ENCODE measurements around the gene PCDHB7. TPM values are rescaled to one million over a fixed set of nuclear protein-coding genes. Genes with fewer than 3 reads are reported as not detected.
"Not testable (repeated sequence)": the region's sequence is repeated elsewhere in the genome, so short reads cannot be mapped to it uniquely, and the experiment has no call there.

PCDHB7 gene
- total RNA-seq, 1 experiment from 2014 or later, result 1.3 TPM

DNA sequence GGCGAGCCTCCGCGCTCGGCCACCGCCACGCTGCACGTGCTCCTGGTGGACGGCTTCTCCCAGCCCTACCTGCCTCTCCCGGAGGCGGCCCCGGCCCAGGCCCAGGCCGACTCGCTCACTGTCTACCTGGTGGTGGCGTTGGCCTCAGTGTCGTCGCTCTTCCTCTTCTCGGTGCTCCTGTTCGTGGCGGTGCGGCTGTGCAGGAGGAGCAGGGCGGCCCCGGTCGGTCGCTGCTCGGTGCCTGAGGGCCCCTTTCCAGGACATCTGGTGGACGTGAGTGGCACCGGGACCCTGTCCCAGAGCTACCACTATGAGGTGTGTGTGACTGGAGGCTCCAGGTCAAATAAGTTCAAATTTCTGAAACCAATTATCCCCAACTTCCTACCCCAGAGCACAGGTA is 38.4 kb downstream of the PCDHB7 start:
- DNase-seq (ENCODE audit: low read depth, low spot score); H3K36me3 ChIP-seq (ENCODE audit: control insufficient read depth, insufficient read depth, low read length); BruUV-seq (replicated peaks); ATAC-seq; in situ Hi-C loops (cut with HindIII; ENCODE audit: low pct_unique_long_range_greater_than_20kb, low sequenced_read_pairs); H3K4me1 ChIP-seq (ENCODE audit: control insufficient read depth, insufficient read depth, low read length); intact Hi-C loops (cut with micrococcal nuclease; ENCODE audit: unreplicated experiment); POLR2A ChIA-PET; CTCF ChIA-PET; H3K27ac ChIP-seq (ENCODE audit: low read length); H3K9me3 ChIP-seq (ENCODE audit: control insufficient read depth, insufficient read depth, low read depth, low read length); H3K4me3 ChIP-seq (ENCODE audit: low read depth in 2 of 2, low read length in 2 of 2); H3K27me3 ChIP-seq (ENCODE audit: control insufficient read depth, insufficient read depth, low read length): not testable (repeated sequence)

GRCh38 chr5:141213656-141214339 is 41.4 kb downstream of the PCDHB7 start, which contains the start of gene PCDHB13:
Gene PCDHB13 (plus strand): TSS chr5:141213919. CDS start chr5:141214124, 205 bp downstream.
- TF ChIP-seq CTCF (IDR thresholded peaks at IDR 0.05), result peak; percentile 69
- BruUV-seq (replicated peaks); H3K4me1 ChIP-seq (ENCODE audit: control insufficient read depth, insufficient read depth, low read length); H3K27me3 ChIP-seq (ENCODE audit: control insufficient read depth, insufficient read depth, low read length); H3K27ac ChIP-seq (ENCODE audit: low read length); H3K36me3 ChIP-seq (ENCODE audit: control insufficient read depth, insufficient read depth, low read length); intact Hi-C loops (cut with micrococcal nuclease; ENCODE audit: unreplicated experiment); H3K9me3 ChIP-seq (ENCODE audit: control insufficient read depth, insufficient read depth, low read depth, low read length); POLR2A ChIA-PET; in situ Hi-C loops (cut with HindIII; ENCODE audit: low pct_unique_long_range_greater_than_20kb, low sequenced_read_pairs); H3K4me3 ChIP-seq (ENCODE audit: low read depth in 2 of 2, low read length in 2 of 2); CTCF ChIA-PET; DNase-seq (ENCODE audit: low read depth, low spot score): not testable (repeated sequence)
- ATAC-seq, result peak; percentile 95

DNA sequence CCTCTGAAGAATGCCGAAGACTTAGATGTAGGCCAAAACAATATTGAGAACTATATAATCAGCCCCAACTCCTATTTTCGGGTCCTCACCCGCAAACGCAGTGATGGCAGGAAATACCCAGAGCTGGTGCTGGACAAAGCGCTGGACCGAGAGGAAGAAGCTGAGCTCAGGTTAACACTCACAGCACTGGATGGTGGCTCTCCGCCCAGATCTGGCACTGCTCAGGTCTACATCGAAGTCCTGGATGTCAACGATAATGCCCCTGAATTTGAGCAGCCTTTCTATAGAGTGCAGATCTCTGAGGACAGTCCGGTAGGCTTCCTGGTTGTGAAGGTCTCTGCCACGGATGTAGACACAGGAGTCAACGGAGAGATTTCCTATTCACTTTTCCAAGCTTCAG is 42.1 kb downstream of the PCDHB7 start:
- H3K36me3 ChIP-seq (ENCODE audit: control insufficient read depth, insufficient read depth, low read length); in situ Hi-C loops (cut with HindIII; ENCODE audit: low pct_unique_long_range_greater_than_20kb, low sequenced_read_pairs); H3K27ac ChIP-seq (ENCODE audit: low read length); POLR2A ChIA-PET; H3K4me1 ChIP-seq (ENCODE audit: control insufficient read depth, insufficient read depth, low read length); H3K27me3 ChIP-seq (ENCODE audit: control insufficient read depth, insufficient read depth, low read length); H3K4me3 ChIP-seq (ENCODE audit: low read depth in 2 of 2, low read length in 2 of 2); intact Hi-C loops (cut with micrococcal nuclease; ENCODE audit: unreplicated experiment); CTCF ChIA-PET; BruUV-seq (replicated peaks); DNase-seq (ENCODE audit: low read depth, low spot score): not testable (repeated sequence)
- peak; percentile 61 for ATAC-seq
- peaks cover 12% of the 10 kb centered on the region; the same call in 1 of the 2 replicates for H3K9me3 ChIP-seq (ENCODE audit: control insufficient read depth, insufficient read depth, low read depth, low read length)

- peaks cover 13% of the 10 kb centered on the region; the same call in 1 of the 2 replicates for H3K9me3 ChIP-seq (ENCODE audit: control insufficient read depth, insufficient read depth, low read depth, low read length)
- H3K27ac ChIP-seq (ENCODE audit: low read length); H3K27me3 ChIP-seq (ENCODE audit: control insufficient read depth, insufficient read depth, low read length); H3K4me1 ChIP-seq (ENCODE audit: control insufficient read depth, insufficient read depth, low read length); H3K36me3 ChIP-seq (ENCODE audit: control insufficient read depth, insufficient read depth, low read length); POLR2A ChIA-PET; intact Hi-C loops (cut with micrococcal nuclease; ENCODE audit: unreplicated experiment); BruUV-seq (replicated peaks); DNase-seq (ENCODE audit: low read depth, low spot score); CTCF ChIA-PET; H3K4me3 ChIP-seq (ENCODE audit: low read depth in 2 of 2, low read length in 2 of 2); in situ Hi-C loops (cut with HindIII; ENCODE audit: low pct_unique_long_range_greater_than_20kb, low sequenced_read_pairs); ATAC-seq: not testable (repeated sequence)
Measured at GRCh38 chr5:141215504-141215903, 43.1 kb downstream of the PCDHB7 start.

DNA sequence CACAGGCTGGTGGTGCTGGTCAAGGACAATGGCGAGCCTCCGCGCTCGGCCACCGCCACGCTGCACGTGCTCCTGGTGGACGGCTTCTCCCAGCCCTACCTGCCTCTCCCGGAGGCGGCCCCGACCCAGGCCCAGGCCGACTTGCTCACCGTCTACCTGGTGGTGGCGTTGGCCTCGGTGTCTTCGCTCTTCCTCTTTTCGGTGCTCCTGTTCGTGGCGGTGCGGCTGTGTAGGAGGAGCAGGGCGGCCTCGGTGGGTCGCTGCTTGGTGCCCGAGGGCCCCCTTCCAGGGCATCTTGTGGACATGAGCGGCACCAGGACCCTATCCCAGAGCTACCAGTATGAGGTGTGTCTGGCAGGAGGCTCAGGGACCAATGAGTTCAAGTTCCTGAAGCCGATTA is 43.6 kb downstream of the PCDHB7 start:
- H3K36me3 ChIP-seq (ENCODE audit: control insufficient read depth, insufficient read depth, low read length); H3K27ac ChIP-seq (ENCODE audit: low read length); BruUV-seq (replicated peaks); POLR2A ChIA-PET; CTCF ChIA-PET; in situ Hi-C loops (cut with HindIII; ENCODE audit: low pct_unique_long_range_greater_than_20kb, low sequenced_read_pairs); H3K4me1 ChIP-seq (ENCODE audit: control insufficient read depth, insufficient read depth, low read length); DNase-seq (ENCODE audit: low read depth, low spot score); intact Hi-C loops (cut with micrococcal nuclease; ENCODE audit: unreplicated experiment); H3K27me3 ChIP-seq (ENCODE audit: control insufficient read depth, insufficient read depth, low read length); ATAC-seq; H3K4me3 ChIP-seq (ENCODE audit: low read depth in 2 of 2, low read length in 2 of 2): not testable (repeated sequence)
- H3K9me3 ChIP-seq (ENCODE audit: control insufficient read depth, insufficient read depth, low read depth, low read length), result peaks cover 13% of the 10 kb centered on the region; the same call in 1 of the 2 replicates

Data from Panc1 (cell line).